Stimulated activated naive CD8-positive, alpha-beta T cell treated with anti-CD3 and anti-CD28 coated beads, Interleukin-15, Interleukin-2, amounts not matched to agents 100 ng/mL and 50 ng/mL, for 24 hours (primary cell): ENCODE measurements around the gene PLCL2.
A peak's percentile ranks its signal among the peaks of the same experiment; 100 is the strongest.

Experiments
- H3K27ac Mint-ChIP-seq: one replicate; pipeline ENCODE4 v1.8.0; 2021; ENCODE audit warnings: mild to moderate bottlenecking, mixed read lengths
- H3K27me3 Mint-ChIP-seq: one replicate; pipeline ENCODE4 v1.8.0; 2021; ENCODE audit warnings: mixed read lengths
- H3K36me3 Mint-ChIP-seq: one replicate; pipeline ENCODE4 v1.8.0; 2021; ENCODE audit warnings: low read depth, mixed read lengths
- H3K4me1 Mint-ChIP-seq: one replicate; pipeline ENCODE4 v1.8.0; 2021; ENCODE audit warnings: low read depth, mixed read lengths
- H3K4me3 Mint-ChIP-seq: one replicate; pipeline ENCODE4 v1.8.0; 2021; ENCODE audit warnings: mild to moderate bottlenecking, mixed read lengths
- H3K9me3 Mint-ChIP-seq: one replicate; pipeline ENCODE4 v1.8.0; 2021; ENCODE audit warnings: mixed read lengths

The PLCL2 gene

GRCh38 chr3:16896820-16897219 lies 12.1 kb downstream of the PLCL2 start:
- H3K36me3 Mint-ChIP-seq, result peaks cover 5% of the 10 kb centered on the region
- H3K4me1 Mint-ChIP-seq, result peaks cover 92% of the 10 kb centered on the region
- no peaks in the 10 kb centered on the region for H3K27me3 Mint-ChIP-seq
- no peaks in the 10 kb centered on the region for H3K9me3 Mint-ChIP-seq
- peak overlapping the region; percentile 88 for H3K27ac Mint-ChIP-seq
- peak overlapping the region; percentile 30 for H3K4me3 Mint-ChIP-seq

GRCh38 chr3:16897254-16897926 lies 12.6 kb downstream of the PLCL2 start:
- H3K36me3 Mint-ChIP-seq, result peaks cover 5% of the 10 kb centered on the region
- peaks cover 92% of the 10 kb centered on the region for H3K4me1 Mint-ChIP-seq
- H3K9me3 Mint-ChIP-seq, result no peaks in the 10 kb centered on the region
- H3K27ac Mint-ChIP-seq, result peak overlapping the region; percentile 88
- peak overlapping the region; percentile 68 for H3K4me3 Mint-ChIP-seq
- H3K27me3 Mint-ChIP-seq, result no peaks in the 10 kb centered on the region

- Mint-ChIP-seq H3K27ac (peak overlapping the region; percentile 88), H3K36me3 (peaks cover 6% of the 10 kb centered on the region), H3K4me3 (peak overlapping the region; percentile 68), H3K9me3 (no peaks in the 10 kb centered on the region), H3K4me1 (peaks cover 92% of the 10 kb centered on the region), H3K27me3 (no peaks in the 10 kb centered on the region)
Observed at GRCh38 chr3:16898595-16899395, 14.0 kb downstream of the PLCL2 start.

GRCh38 chr3:16899919-16900318 lies 15.2 kb downstream of the PLCL2 start:
- Mint-ChIP-seq H3K4me3 (no peak overlapping the region), H3K27me3 (no peaks in the 10 kb centered on the region), H3K27ac (peak overlapping the region; percentile 88)

GRCh38 chr3:16900779-16901440 lies 16.2 kb downstream of the PLCL2 start:
- H3K27me3 Mint-ChIP-seq, result no peaks in the 10 kb centered on the region
- H3K27ac Mint-ChIP-seq, result peak overlapping the region; percentile 83
- H3K9me3 Mint-ChIP-seq, result no peaks in the 10 kb centered on the region
- H3K4me3 Mint-ChIP-seq, result peak overlapping the region; percentile 38
- H3K4me1 Mint-ChIP-seq, result peaks cover 100% of the 10 kb centered on the region
- peaks cover 13% of the 10 kb centered on the region for H3K36me3 Mint-ChIP-seq

More at GRCh38 chr3:16899919-16900318, 15.2 kb downstream of the PLCL2 start:
- H3K9me3 Mint-ChIP-seq, result no peaks in the 10 kb centered on the region
- H3K4me1 Mint-ChIP-seq, result peaks cover 100% of the 10 kb centered on the region
- H3K36me3 Mint-ChIP-seq, result peaks cover 17% of the 10 kb centered on the region

GRCh38 chr3:16904423-16905417 lies 20.0 kb downstream of the PLCL2 start:
- H3K27me3 Mint-ChIP-seq, result no peaks in the 10 kb centered on the region
- no peaks in the 10 kb centered on the region for H3K9me3 Mint-ChIP-seq
- H3K27ac Mint-ChIP-seq, result peak overlapping the region; percentile 97
- peaks cover 94% of the 10 kb centered on the region for H3K4me1 Mint-ChIP-seq
- peaks cover 13% of the 10 kb centered on the region for H3K36me3 Mint-ChIP-seq
- peak overlapping the region; percentile 52 for H3K4me3 Mint-ChIP-seq

- no peaks in the 10 kb centered on the region for H3K27me3 Mint-ChIP-seq
- H3K4me1 Mint-ChIP-seq, result peaks cover 94% of the 10 kb centered on the region
- peak overlapping the region; percentile 97 for H3K27ac Mint-ChIP-seq
- no peak overlapping the region for H3K4me3 Mint-ChIP-seq
- peaks cover 13% of the 10 kb centered on the region for H3K36me3 Mint-ChIP-seq
- no peaks in the 10 kb centered on the region for H3K9me3 Mint-ChIP-seq
Observed at GRCh38 chr3:16905704-16906103, 20.9 kb downstream of the PLCL2 start.

- H3K4me1 Mint-ChIP-seq, result peaks cover 91% of the 10 kb centered on the region
- H3K27ac Mint-ChIP-seq, result peak overlapping the region; percentile 23
Observed at GRCh38 chr3:16906682-16907081, 21.9 kb downstream of the PLCL2 start.

GRCh38 chr3:16907243-16907642 lies 22.5 kb downstream of the PLCL2 start:
- H3K4me1 Mint-ChIP-seq, result peaks cover 91% of the 10 kb centered on the region
- H3K9me3 Mint-ChIP-seq, result no peaks in the 10 kb centered on the region
- H3K27ac Mint-ChIP-seq, result peak overlapping the region; percentile 65
- H3K36me3 Mint-ChIP-seq, result peaks cover 13% of the 10 kb centered on the region
- peak overlapping the region; percentile 45 for H3K4me3 Mint-ChIP-seq
- no peaks in the 10 kb centered on the region for H3K27me3 Mint-ChIP-seq

More at GRCh38 chr3:16906682-16907081, 21.9 kb downstream of the PLCL2 start:
- H3K4me3 Mint-ChIP-seq, result peak overlapping the region; percentile 45
- H3K27me3 Mint-ChIP-seq, result no peaks in the 10 kb centered on the region
- no peaks in the 10 kb centered on the region for H3K9me3 Mint-ChIP-seq
- H3K36me3 Mint-ChIP-seq, result peaks cover 13% of the 10 kb centered on the region

- no peaks in the 10 kb centered on the region for H3K9me3 Mint-ChIP-seq
- peak overlapping the region; percentile 70 for H3K27ac Mint-ChIP-seq
- no peaks in the 10 kb centered on the region for H3K27me3 Mint-ChIP-seq
- H3K4me3 Mint-ChIP-seq, result peak overlapping the region; percentile 20
- H3K36me3 Mint-ChIP-seq, result peaks cover 13% of the 10 kb centered on the region
- H3K4me1 Mint-ChIP-seq, result peaks cover 91% of the 10 kb centered on the region
Observed at GRCh38 chr3:16908016-16908807, 23.5 kb downstream of the PLCL2 start.

GRCh38 chr3:16908896-16909295 lies 24.1 kb downstream of the PLCL2 start:
- H3K36me3 Mint-ChIP-seq, result peaks cover 11% of the 10 kb centered on the region
- H3K4me3 Mint-ChIP-seq, result no peak overlapping the region
- no peaks in the 10 kb centered on the region for H3K27me3 Mint-ChIP-seq
- H3K4me1 Mint-ChIP-seq, result peaks cover 88% of the 10 kb centered on the region
- peak overlapping the region; percentile 70 for H3K27ac Mint-ChIP-seq
- H3K9me3 Mint-ChIP-seq, result no peaks in the 10 kb centered on the region

GRCh38 chr3:16909802-16910201 lies 25.0 kb downstream of the PLCL2 start:
- peak overlapping the region; percentile 1 for H3K27ac Mint-ChIP-seq
- peaks cover 88% of the 10 kb centered on the region for H3K4me1 Mint-ChIP-seq
- peaks cover 2% of the 10 kb centered on the region for H3K36me3 Mint-ChIP-seq
- H3K27me3 Mint-ChIP-seq, result no peaks in the 10 kb centered on the region
- H3K4me3 Mint-ChIP-seq, result no peak overlapping the region
- no peaks in the 10 kb centered on the region for H3K9me3 Mint-ChIP-seq

GRCh38 chr3:16910207-16910606 lies 25.5 kb downstream of the PLCL2 start:
- Mint-ChIP-seq H3K4me1 (peaks cover 88% of the 10 kb centered on the region), H3K27me3 (no peaks in the 10 kb centered on the region), H3K36me3 (no peaks in the 10 kb centered on the region), H3K9me3 (no peaks in the 10 kb centered on the region), H3K4me3 (no peak overlapping the region), H3K27ac (peak overlapping the region; percentile 42)
